ENCODE data around the gene TTLL12.

Gene TTLL12

GRCh38 chr22:43182726-43183125, 4.2 kb downstream of the TTLL12 start:
- H3K36me3 ChIP-seq (ENCODE audit: low read length), result no peaks in the 10 kb centered on the region
- H3K4me2 ChIP-seq (ENCODE audit: low read depth, low read length, poor library complexity, severe bottlenecking), result no peak overlapping the region
- H3K27me3 ChIP-seq (ENCODE audit: low read length), result no peaks in the 10 kb centered on the region
- H3K9ac ChIP-seq (ENCODE audit: low read length), result no peak overlapping the region
- TF ChIP-seq EZH2phosphoT487 (conservative IDR thresholded peaks at IDR 0.05; ENCODE audit: low read length) (no peak), CTCF (IDR thresholded peaks at IDR 0.05; ENCODE audit: insufficient read depth, low read length, poor library complexity, severe bottlenecking) (no peak)
- no peaks in the 10 kb centered on the region for H3K9me3 ChIP-seq (ENCODE audit: insufficient read depth, low read length)
- no peaks in the 10 kb centered on the region for H4K20me1 ChIP-seq (ENCODE audit: low read depth, low read length)
- no peak overlapping the region for H3K4me3 ChIP-seq (ENCODE audit: insufficient read depth, low read length, poor library complexity, severe bottlenecking)
- no peaks in the 10 kb centered on the region for H3K9me2 ChIP-seq (replicated peaks; ENCODE audit: insufficient read depth, low read length)
- no peaks in the 10 kb centered on the region for H3F3A ChIP-seq (ENCODE audit: insufficient read depth)
- H2AFZ ChIP-seq (ENCODE audit: low read depth, low read length, severe bottlenecking), result no peak overlapping the region
- no peak overlapping the region for H3K27ac ChIP-seq (ENCODE audit: low read depth, low read length)
- peaks cover 14% of the 10 kb centered on the region for H3K79me2 ChIP-seq (ENCODE audit: insufficient read depth, low read length)

- H3K4me3 ChIP-seq (ENCODE audit: insufficient read depth, low read length, poor library complexity, severe bottlenecking), result no peak overlapping the region
- H3K9me3 ChIP-seq (ENCODE audit: insufficient read depth, low read length), result no peaks in the 10 kb centered on the region
- peaks cover 14% of the 10 kb centered on the region for H3K79me2 ChIP-seq (ENCODE audit: insufficient read depth, low read length)
- no peaks in the 10 kb centered on the region for H3K9me2 ChIP-seq (replicated peaks; ENCODE audit: insufficient read depth, low read length)
- no peak overlapping the region for H2AFZ ChIP-seq (ENCODE audit: low read depth, low read length, severe bottlenecking)
- no peaks in the 10 kb centered on the region for H3K36me3 ChIP-seq (ENCODE audit: low read length)
- TF ChIP-seq CTCF (IDR thresholded peaks at IDR 0.05; ENCODE audit: insufficient read depth, low read length, poor library complexity, severe bottlenecking) (no peak), EZH2phosphoT487 (conservative IDR thresholded peaks at IDR 0.05; ENCODE audit: low read length) (no peak)
- H3K27ac ChIP-seq (ENCODE audit: low read depth, low read length), result no peak overlapping the region
- H3K27me3 ChIP-seq (ENCODE audit: low read length), result no peaks in the 10 kb centered on the region
- H3F3A ChIP-seq (ENCODE audit: insufficient read depth), result no peaks in the 10 kb centered on the region
- no peak overlapping the region for H3K4me2 ChIP-seq (ENCODE audit: low read depth, low read length, poor library complexity, severe bottlenecking)
- H4K20me1 ChIP-seq (ENCODE audit: low read depth, low read length), result no peaks in the 10 kb centered on the region
- no peak overlapping the region for H3K9ac ChIP-seq (ENCODE audit: low read length)
These were observed 4.8 kb downstream of the TTLL12 start for GRCh38 chr22:43182118-43182517.

- TF ChIP-seq CTCF (IDR thresholded peaks at IDR 0.05; ENCODE audit: insufficient read depth, low read length, poor library complexity, severe bottlenecking), result no peak
- TF ChIP-seq EZH2phosphoT487 (conservative IDR thresholded peaks at IDR 0.05; ENCODE audit: low read length), result no peak
- Histone ChIP-seq H3K4me3 (ENCODE audit: insufficient read depth, low read length, poor library complexity, severe bottlenecking) (no peak overlapping the region), H3K4me2 (ENCODE audit: low read depth, low read length, poor library complexity, severe bottlenecking) (no peak overlapping the region), H4K20me1 (ENCODE audit: low read depth, low read length) (no peaks in the 10 kb centered on the region), H3K27me3 (ENCODE audit: low read length) (no peaks in the 10 kb centered on the region), H3K36me3 (ENCODE audit: low read length) (no peaks in the 10 kb centered on the region), H3K9me3 (ENCODE audit: insufficient read depth, low read length) (no peaks in the 10 kb centered on the region), H3K9ac (ENCODE audit: low read length) (no peak overlapping the region), H3K9me2 (replicated peaks; ENCODE audit: insufficient read depth, low read length) (no peaks in the 10 kb centered on the region), H3K79me2 (ENCODE audit: insufficient read depth, low read length) (peaks cover 12% of the 10 kb centered on the region), H3K27ac (ENCODE audit: low read depth, low read length) (no peak overlapping the region), H2AFZ (ENCODE audit: low read depth, low read length, severe bottlenecking) (no peak overlapping the region), H3F3A (ENCODE audit: insufficient read depth) (no peaks in the 10 kb centered on the region)
These were observed 5.4 kb downstream of the TTLL12 start for GRCh38 chr22:43181321-43182076.

All from SU-DHL-6 (cell line).